ENCODE measurements around the gene PRKRA. TPM values are rescaled to one million over a fixed set of nuclear protein-coding genes. Genes with fewer than 3 reads are reported as not detected.

Gene PRKRA
- total and polyA plus RNA-seq, 2 of the 8 experiments (the other 6 are each of a cell fraction or from before 2014, with no cell fraction given), result 25.4 to 60.4 TPM

- DNase-seq (ENCODE audit: low read depth in 1 of 2, low spot score in 2 of 2) (no peak), FAIRE-seq (no peak)
These were observed 28.9 kb downstream of the PRKRA start for GRCh38 chr2:178422097-178422496.

More at GRCh38 chr2:178422097-178422496, 28.9 kb downstream of the PRKRA start:
- Histone ChIP-seq H2AFZ (ENCODE audit: low read length) (no peak overlapping the region), H4K20me1 (replicated peaks in 1 of 2; ENCODE audit: control insufficient read depth in 1 of 2, insufficient read depth in 2 of 2, low read length in 2 of 2) (no peaks in the 10 kb centered on the region), H3K9ac (replicated peaks in 1 of 4; ENCODE audit: extremely low read depth in 1 of 4, low read depth in 3 of 4, low read length in 3 of 4) (no peak overlapping the region), H3K36me3 (ENCODE audit: control insufficient read depth in 2 of 4, insufficient read depth in 4 of 4, low read length in 3 of 4) (peaks cover 0 to 5% (median 0%) of the 10 kb centered on the region in 4 experiments; a peak in 3 of 8 replicates), H2BK15ac (ENCODE audit: low read length) (no peak overlapping the region), H4K91ac (replicated peaks; ENCODE audit: insufficient read length, low read length) (no peak overlapping the region), H3K9me3 (ENCODE audit: insufficient read depth in 2 of 2, low read depth in 1 of 2, low read length in 1 of 2) (no peaks in the 10 kb centered on the region), H4K5ac (ENCODE audit: insufficient read length, low read depth, low read length) (no peak overlapping the region), H3K18ac (ENCODE audit: extremely low read depth, low read length) (no peak overlapping the region), H2BK5ac (ENCODE audit: low read depth, low read length) (no peak overlapping the region), H3K4me1 (replicated peaks in 1 of 4; ENCODE audit: control insufficient read depth in 3 of 4, insufficient read depth in 4 of 4, low read length in 3 of 4) (no peaks in the 10 kb centered on the region), H2AK5ac (ENCODE audit: low read depth, low read length) (no peak overlapping the region), H3K4ac (replicated peaks; ENCODE audit: insufficient read length, low read depth, low read length) (no peak overlapping the region), H4K8ac (ENCODE audit: extremely low read depth, insufficient read depth, low read length) (no peak overlapping the region), H2BK20ac (ENCODE audit: low read length) (no peak overlapping the region), H2BK120ac (replicated peaks; ENCODE audit: low read depth, low read length) (no peak overlapping the region), H3K56ac (replicated peaks; ENCODE audit: insufficient read length, low read depth, low read length) (no peak overlapping the region), H3K27ac (ENCODE audit: low read depth, low read length) (no peak overlapping the region), H2BK12ac (ENCODE audit: low read depth, low read length) (no peak overlapping the region), H3K4me2 (ENCODE audit: insufficient read depth in 1 of 2, low read depth in 2 of 2, low read length in 2 of 2) (no peak overlapping the region), H3K23ac (ENCODE audit: insufficient read length) (no peak overlapping the region), H3K79me1 (ENCODE audit: low read depth, low read length) (no peaks in the 10 kb centered on the region; the same call in 1 of the 2 replicates), H3K23me2 (ENCODE audit: low read depth, low read length) (no peaks in the 10 kb centered on the region), H3K79me2 (ENCODE audit: control insufficient read depth in 1 of 2, insufficient read depth in 2 of 2, low read length in 2 of 2) (no peaks in the 10 kb centered on the region), H3K27me3 (replicated peaks in 1 of 4; ENCODE audit: control insufficient read depth in 3 of 4, extremely low read depth in 1 of 4, insufficient read depth in 3 of 4, low read length in 3 of 4) (no peaks in the 10 kb centered on the region), H3K4me3 (ENCODE audit: extremely low read depth in 1 of 4, insufficient read depth in 2 of 4, low read depth in 3 of 4, low read length in 4 of 4) (no peak overlapping the region), H3K14ac (ENCODE audit: insufficient read length) (no peak overlapping the region)
- TF ChIP-seq JUN (IDR thresholded peaks at IDR 0.05; ENCODE audit: low read depth, low read length), result no peak
- no peak for TF ChIP-seq RFX5 (IDR thresholded peaks at IDR 0.05; ENCODE audit: borderline replicate concordance, low read depth, low read length)
- no peak for TF ChIP-seq GTF2F1 (IDR thresholded peaks at IDR 0.05; ENCODE audit: borderline replicate concordance, low read depth, low read length)
- no peak for TF ChIP-seq JUND (IDR thresholded peaks at IDR 0.05; ENCODE audit: low read length)
- TF ChIP-seq RAD21 (IDR thresholded peaks at IDR 0.05 in 1 of 2, conservative IDR thresholded peaks at IDR 0.05 in 1 of 2; ENCODE audit: low read depth in 2 of 2, low read length in 2 of 2), result no peak
- no peak for TF ChIP-seq GABPA (IDR thresholded peaks at IDR 0.05; ENCODE audit: borderline replicate concordance, insufficient read depth, low read length)
- no peak for TF ChIP-seq FOSL1 (IDR thresholded peaks at IDR 0.05; ENCODE audit: insufficient read depth, low read depth, low read length)
- no peak for TF ChIP-seq CREB1 (IDR thresholded peaks at IDR 0.05)
- TF ChIP-seq CHD1 (IDR thresholded peaks at IDR 0.05; ENCODE audit: low read depth, low read length), result no peak
- no peak for TF ChIP-seq TBP (IDR thresholded peaks at IDR 0.05; ENCODE audit: low read depth, low read length)
- no peak for TF ChIP-seq USF2 (IDR thresholded peaks at IDR 0.05; ENCODE audit: low read length)
- TF ChIP-seq CHD2 (IDR thresholded peaks at IDR 0.05; ENCODE audit: low read length), result no peak
- no peak for TF ChIP-seq SP4 (IDR thresholded peaks at IDR 0.05; ENCODE audit: low read length)
- no peak for TF ChIP-seq PHF8 (conservative IDR thresholded peaks at IDR 0.05; ENCODE audit: low read depth, low read length)
- ChIA-PET POLR2A (ENCODE audit: partially characterized antibody) (interaction anchor here (3.0 kb wide), 1 partner anchor 29 kb away, joined by 10 read pairs; the partner anchor contains the start of genes PJVK and PRKRA), CTCF (ENCODE audit: partially characterized antibody) (no interaction called here)
- WGBS, 2 experiments (ENCODE audit: extremely low coverage in 1 of 2, insufficient coverage in 1 of 2, insufficient read length in 1 of 2, insufficient replicate concordance in 2 of 2, low coverage in 1 of 2, low lambda C conversion rate in 2 of 2, missing lambda C conversion rate in 1 of 2), result 93% methylated on average over 3 of the region's 3 CpGs; no CpG with 5 or more reads in 1 of the 2 experiments

Measured in H1 (cell line).